Activated CD4-positive, alpha-beta memory T cell treated with anti-CD3 and anti-CD28 coated beads, Interleukin-2, amount 10 ng/mL, durations not matched to agents 7 days and 5 days (primary cell): Measurements from ENCODE around the gene FABP3. TPM values are rescaled to one million over a fixed set of nuclear protein-coding genes. Genes with fewer than 3 reads are reported as not detected.

Source experiments
- CTCF ChIA-PET: fragments of 350-600 bp; sonication (Branson Sonifier 250); formaldehyde crosslinking; loops from one replicate; lab custom pipeline; 2021; ENCODE audit warnings: antibody characterized with exemption, inconsistent platforms; lab: Charles Lee
- POLR2A ChIA-PET: fragments of 350-600 bp; sonication (Branson Sonifier 250); formaldehyde crosslinking; loops from one replicate; lab custom pipeline; 2021; ENCODE audit warnings: antibody characterized with exemption; lab: Charles Lee
- DNase-seq: peaks from one replicate; pipeline ENCODE4 v3.0.0-alpha.2; 2020
- H3K27ac Mint-ChIP-seq: one replicate; pipeline ENCODE4 v1.8.0; 2021; ENCODE audit warnings: mild to moderate bottlenecking, mixed read lengths
- H3K27me3 Mint-ChIP-seq: one replicate; pipeline ENCODE4 v1.8.0; 2021; ENCODE audit warnings: mixed read lengths
- H3K36me3 Mint-ChIP-seq: one replicate; pipeline ENCODE4 v1.8.0; 2021; ENCODE audit warnings: low read depth, mixed read lengths
- H3K4me1 Mint-ChIP-seq: one replicate; pipeline ENCODE4 v1.8.0; 2021; ENCODE audit warnings: mixed read lengths
- H3K4me3 Mint-ChIP-seq: one replicate; pipeline ENCODE4 v1.8.0; 2021; ENCODE audit warnings: mild to moderate bottlenecking, mixed read lengths
- H3K9me3 Mint-ChIP-seq: one replicate; pipeline ENCODE4 v1.8.0; 2021; ENCODE audit warnings: mixed read lengths
- total RNA-seq, 2 experiments: library from RNA; stranded (reverse); gene quantifications; one replicate each; pipeline ENCODE4 v1.2.3, GENCODE V29; 2021

The FABP3 gene
- total RNA-seq, 2 experiments from 2014 or later: not detected

DNA sequence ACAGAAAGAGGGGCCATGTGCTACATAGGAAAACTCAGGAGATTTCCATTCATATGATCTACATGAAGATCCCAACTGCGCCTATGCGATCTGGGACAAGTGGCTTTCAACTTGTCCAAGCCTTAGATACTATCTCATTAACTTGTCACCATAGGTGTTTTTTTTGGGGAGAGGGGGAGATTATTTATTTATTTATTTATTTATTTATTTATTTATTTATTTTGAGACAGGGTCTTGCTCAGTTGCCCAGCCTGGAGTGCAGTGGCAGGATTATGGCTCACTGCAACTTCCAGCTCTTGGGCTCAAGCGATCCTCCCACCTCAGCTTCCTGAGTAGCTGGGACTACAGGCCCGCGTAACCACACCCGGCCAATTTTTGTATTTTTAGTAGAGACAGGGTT is 11.3 kb downstream of the FABP3 start:
- H3K9me3 Mint-ChIP-seq: no peaks in the 10 kb centered on the region
- H3K27me3 Mint-ChIP-seq: no peaks in the 10 kb centered on the region
- ChIA-PET POLR2A (interaction anchor here (0.6 kb wide), 1 partner anchor 410 kb away, joined by 3 read pairs; no protein-coding TSS in a partner anchor), CTCF (interaction anchor here (1.1 to 1.4 kb wide), 2 partner anchors 33 to 358 kb away, joined by 3 to 5 read pairs; no protein-coding TSS in a partner anchor)
- no peak overlapping the region for H3K27ac Mint-ChIP-seq
- no peak overlapping the region for H3K4me3 Mint-ChIP-seq
- DNase-seq: no peak
- no peaks in the 10 kb centered on the region for H3K4me1 Mint-ChIP-seq
- peaks cover 20% of the 10 kb centered on the region for H3K36me3 Mint-ChIP-seq

DNA sequence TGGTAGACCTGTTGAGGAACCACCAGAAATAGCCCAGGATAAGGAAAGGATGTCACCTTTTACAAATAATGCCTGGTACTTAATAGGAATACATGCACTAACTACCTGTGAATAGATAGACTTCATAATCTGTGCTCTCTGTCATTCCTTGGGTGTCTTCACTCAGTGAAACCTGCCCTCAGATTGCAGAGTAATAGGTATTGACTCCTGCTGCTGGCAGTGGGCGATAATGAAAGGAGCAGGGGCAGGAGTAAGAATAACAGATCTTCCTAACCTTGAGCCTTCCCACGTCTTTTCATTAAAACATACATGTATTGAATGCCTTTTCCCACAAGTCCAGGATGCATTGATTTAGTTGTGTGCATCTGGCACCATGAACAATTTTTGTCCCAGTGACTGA is 16.4 kb downstream of the FABP3 start:
- Mint-ChIP-seq H3K27ac (no peak overlapping the region), H3K4me1 (no peaks in the 10 kb centered on the region), H3K27me3 (no peaks in the 10 kb centered on the region), H3K4me3 (no peak overlapping the region), H3K9me3 (no peaks in the 10 kb centered on the region), H3K36me3 (peaks cover 20% of the 10 kb centered on the region)
- ChIA-PET CTCF (no interaction called here), POLR2A (no interaction called here)
- no peak for DNase-seq

DNA sequence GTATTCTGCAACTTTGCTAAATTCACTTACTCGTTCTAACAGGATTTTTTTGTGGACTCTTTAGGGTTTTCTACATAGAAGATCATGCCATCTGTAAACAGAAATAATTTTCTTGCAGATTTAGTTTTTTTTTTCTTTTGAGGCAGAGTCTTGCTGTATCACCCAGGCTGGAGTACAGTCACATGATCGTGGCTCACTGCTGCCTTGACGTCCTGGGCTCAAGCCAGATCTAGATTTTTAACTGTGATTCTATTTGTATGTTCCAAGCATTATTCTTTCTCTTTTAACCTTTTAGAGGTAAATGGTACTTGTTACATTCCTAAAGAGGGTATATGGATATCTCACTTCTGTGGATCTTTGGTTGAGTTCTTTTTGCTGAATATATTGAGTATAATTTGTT is 18.6 kb downstream of the FABP3 start:
- H3K4me3 Mint-ChIP-seq: no peak overlapping the region
- no peaks in the 10 kb centered on the region for H3K4me1 Mint-ChIP-seq
- no peak for DNase-seq
- no peak overlapping the region for H3K27ac Mint-ChIP-seq
- ChIA-PET CTCF (no interaction called here), POLR2A (no interaction called here)
- peaks cover 23% of the 10 kb centered on the region for H3K36me3 Mint-ChIP-seq
- H3K9me3 Mint-ChIP-seq: no peaks in the 10 kb centered on the region
- no peaks in the 10 kb centered on the region for H3K27me3 Mint-ChIP-seq

GRCh38 chr1:31348449-31348848 is 24.4 kb downstream of the FABP3 start:
- CTCF ChIA-PET: no interaction called here
- no peak overlapping the region for H3K4me3 Mint-ChIP-seq

GRCh38 chr1:31346785-31347184 is 26.1 kb downstream of the FABP3 start:
- Mint-ChIP-seq H3K27ac (no peak overlapping the region), H3K9me3 (no peaks in the 10 kb centered on the region), H3K4me1 (no peaks in the 10 kb centered on the region), H3K36me3 (peaks cover 6% of the 10 kb centered on the region), H3K27me3 (no peaks in the 10 kb centered on the region), H3K4me3 (no peak overlapping the region)
- no peak for DNase-seq
- ChIA-PET POLR2A (no interaction called here), CTCF (interaction anchor here (0.9 kb wide), 1 partner anchor 165 kb away, joined by 3 read pairs; no protein-coding TSS in a partner anchor)

More at GRCh38 chr1:31348449-31348848, 24.4 kb downstream of the FABP3 start:
- no peaks in the 10 kb centered on the region for H3K27me3 Mint-ChIP-seq
- H3K27ac Mint-ChIP-seq: no peak overlapping the region
- POLR2A ChIA-PET: no interaction called here
- peaks cover 8% of the 10 kb centered on the region for H3K36me3 Mint-ChIP-seq
- H3K9me3 Mint-ChIP-seq: no peaks in the 10 kb centered on the region
- no peak for DNase-seq
- no peaks in the 10 kb centered on the region for H3K4me1 Mint-ChIP-seq

- ChIA-PET CTCF (no interaction called here), POLR2A (no interaction called here)
- Mint-ChIP-seq H3K4me3 (no peak overlapping the region), H3K4me1 (no peaks in the 10 kb centered on the region), H3K9me3 (no peaks in the 10 kb centered on the region), H3K36me3 (peaks cover 4% of the 10 kb centered on the region), H3K27me3 (no peaks in the 10 kb centered on the region), H3K27ac (no peak overlapping the region)
- DNase-seq: no peak
Observed at GRCh38 chr1:31345635-31346034, 27.2 kb downstream of the FABP3 start.

DNA sequence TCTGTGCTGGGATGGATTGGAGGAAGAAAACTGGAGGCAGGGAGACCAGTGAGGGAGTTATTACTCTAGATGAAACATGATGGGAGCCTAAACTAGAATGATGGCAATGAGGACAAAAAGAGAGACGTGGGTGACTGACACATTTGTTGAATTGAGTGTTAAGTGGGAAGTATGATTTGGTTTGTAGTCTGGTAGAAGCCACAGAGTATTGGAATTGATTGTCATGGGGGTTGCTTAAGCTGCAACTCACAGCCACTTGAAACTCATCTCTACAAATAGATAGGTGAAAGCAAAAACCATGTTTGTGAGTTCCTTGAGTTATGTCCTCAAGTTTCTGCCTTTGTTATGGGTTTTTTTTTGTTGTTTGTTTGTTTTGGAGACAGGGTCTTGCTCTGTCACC is 28.4 kb downstream of the FABP3 start:
- no peak overlapping the region for H3K27ac Mint-ChIP-seq
- ChIA-PET POLR2A (no interaction called here), CTCF (no interaction called here)
- no peaks in the 10 kb centered on the region for H3K9me3 Mint-ChIP-seq
- DNase-seq: no peak
- H3K4me3 Mint-ChIP-seq: no peak overlapping the region
- H3K4me1 Mint-ChIP-seq: no peaks in the 10 kb centered on the region
- no peaks in the 10 kb centered on the region for H3K27me3 Mint-ChIP-seq
- H3K36me3 Mint-ChIP-seq: peaks cover 7% of the 10 kb centered on the region

DNA sequence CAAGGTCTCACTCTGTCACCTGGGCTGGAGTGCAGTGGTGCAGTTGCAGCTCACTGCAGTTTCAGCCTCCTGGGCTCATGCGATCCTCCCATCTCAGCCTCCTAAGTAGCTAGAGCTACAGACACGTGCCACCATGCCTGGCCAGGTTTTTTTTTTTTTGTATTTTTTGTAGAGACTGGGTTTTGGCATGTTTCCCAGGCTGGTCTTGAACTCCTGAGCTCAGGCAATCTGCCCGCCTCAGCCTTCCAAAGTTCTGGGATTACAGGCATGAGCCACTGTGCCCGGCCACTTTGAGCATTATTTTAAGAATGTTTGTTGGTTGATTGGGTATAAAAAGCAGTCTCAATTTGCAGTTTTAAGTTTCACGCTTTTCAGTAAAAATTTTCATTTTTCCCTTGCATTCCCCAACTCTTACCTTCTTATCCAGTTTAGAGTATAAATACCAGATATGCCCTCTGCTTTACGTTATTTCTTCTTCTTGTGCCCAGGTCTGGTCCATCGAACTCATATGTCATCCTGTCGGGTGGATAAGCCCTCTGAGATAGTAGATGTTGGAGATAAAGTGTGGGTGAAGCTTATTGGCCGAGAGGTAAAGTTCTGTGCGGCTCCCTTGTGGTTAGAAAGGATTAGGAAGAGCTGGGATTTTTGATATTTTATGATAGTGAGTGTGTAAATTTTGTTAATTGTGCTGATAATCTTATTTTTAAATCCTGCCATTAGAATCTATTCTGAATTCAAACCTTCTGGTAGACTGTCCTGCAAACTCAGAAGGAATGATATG is 36.0 kb downstream of the FABP3 start:
- DNase-seq: no peak
- Mint-ChIP-seq H3K27me3 (no peaks in the 10 kb centered on the region), H3K9me3 (no peaks in the 10 kb centered on the region), H3K27ac (no peak overlapping the region), H3K4me3 (no peak overlapping the region), H3K36me3 (peaks cover 5% of the 10 kb centered on the region), H3K4me1 (no peaks in the 10 kb centered on the region)
- ChIA-PET CTCF (interaction anchor here (2.3 kb wide), 1 partner anchor 153 kb away, joined by 6 read pairs; no protein-coding TSS in a partner anchor), POLR2A (no interaction called here)

- no peaks in the 10 kb centered on the region for H3K27me3 Mint-ChIP-seq
- no peaks in the 10 kb centered on the region for H3K4me1 Mint-ChIP-seq
- POLR2A ChIA-PET: no interaction called here
- DNase-seq: no peak
- no peaks in the 10 kb centered on the region for H3K36me3 Mint-ChIP-seq
- CTCF ChIA-PET: interaction anchor here (1.5 kb wide), 1 partner anchor 10 kb away, joined by 4 read pairs; no protein-coding TSS in a partner anchor
- H3K4me3 Mint-ChIP-seq: no peak overlapping the region
- H3K27ac Mint-ChIP-seq: no peak overlapping the region
- H3K9me3 Mint-ChIP-seq: no peaks in the 10 kb centered on the region
Observed at GRCh38 chr1:31335007-31335406, 37.9 kb downstream of the FABP3 start.

GRCh38 chr1:31327381-31327780 is 45.5 kb downstream of the FABP3 start:
- H3K27ac Mint-ChIP-seq: no peak overlapping the region
- H3K27me3 Mint-ChIP-seq: no peaks in the 10 kb centered on the region
- ChIA-PET POLR2A (no interaction called here), CTCF (no interaction called here)
- no peaks in the 10 kb centered on the region for H3K36me3 Mint-ChIP-seq
- no peaks in the 10 kb centered on the region for H3K9me3 Mint-ChIP-seq
- no peak overlapping the region for H3K4me3 Mint-ChIP-seq
- H3K4me1 Mint-ChIP-seq: no peaks in the 10 kb centered on the region
- DNase-seq: no peak

- Mint-ChIP-seq H3K9me3 (no peaks in the 10 kb centered on the region), H3K27me3 (no peaks in the 10 kb centered on the region), H3K27ac (no peak overlapping the region), H3K4me1 (no peaks in the 10 kb centered on the region), H3K4me3 (no peak overlapping the region), H3K36me3 (peaks cover 3% of the 10 kb centered on the region)
- POLR2A ChIA-PET: no interaction called here
- CTCF ChIA-PET: no interaction called here
- DNase-seq: no peak
Observed at GRCh38 chr1:31326461-31326860, 46.4 kb downstream of the FABP3 start.

DNA sequence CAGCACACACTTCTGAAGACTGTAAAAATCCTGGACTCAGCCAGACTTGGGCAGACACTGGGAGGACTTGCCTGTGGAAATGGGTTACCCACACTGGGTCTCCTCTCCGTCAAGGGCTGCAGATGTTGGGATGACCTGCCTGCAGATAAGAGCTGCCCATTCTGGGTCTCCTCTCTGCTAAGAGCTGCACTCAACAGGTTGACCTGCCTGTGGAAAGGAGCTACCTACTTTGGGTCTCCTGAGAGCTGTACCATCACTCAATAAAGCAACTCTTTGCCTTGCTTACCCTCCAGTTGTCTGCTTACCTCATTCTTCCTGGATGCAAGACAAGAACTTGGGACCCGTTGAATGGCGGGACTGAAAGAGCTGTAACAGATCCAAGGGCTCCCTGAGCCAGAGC is 47.9 kb downstream of the FABP3 start:
- Mint-ChIP-seq H3K27ac (no peak overlapping the region), H3K36me3 (peaks cover 9% of the 10 kb centered on the region), H3K27me3 (no peaks in the 10 kb centered on the region), H3K4me3 (no peak overlapping the region), H3K9me3 (no peaks in the 10 kb centered on the region), H3K4me1 (no peaks in the 10 kb centered on the region)
- CTCF ChIA-PET: interaction anchor here (1.0 kb wide), 1 partner anchor 11 kb away, joined by 4 read pairs; no protein-coding TSS in a partner anchor
- no peak for DNase-seq
- POLR2A ChIA-PET: interaction anchor here (0.8 kb wide), 1 partner anchor 29 kb away, joined by 3 read pairs; the partner anchor contains the start of genes SNRNP40 and ZCCHC17

DNA sequence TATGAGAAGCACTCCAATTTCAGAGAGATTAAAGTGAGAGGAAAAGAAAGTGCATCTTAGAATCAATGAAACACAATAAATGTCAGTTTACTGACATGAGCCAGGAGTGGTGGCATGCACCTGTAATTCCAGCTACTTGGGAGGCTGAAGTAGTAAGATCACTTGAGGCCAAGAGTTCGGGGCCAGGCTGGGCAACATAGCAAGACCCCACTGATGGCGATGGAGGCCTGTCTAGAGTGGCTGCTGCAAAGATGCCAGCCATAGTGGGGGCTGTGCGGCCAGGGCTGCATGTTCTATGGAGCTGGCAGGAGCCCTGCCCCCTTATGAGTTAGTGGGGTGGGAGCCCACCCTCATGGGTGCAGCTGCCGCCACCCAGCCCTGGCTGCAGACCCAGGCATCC is 48.8 kb downstream of the FABP3 start:
- Mint-ChIP-seq H3K27ac (no peak overlapping the region), H3K4me3 (no peak overlapping the region), H3K9me3 (no peaks in the 10 kb centered on the region), H3K27me3 (no peaks in the 10 kb centered on the region), H3K4me1 (no peaks in the 10 kb centered on the region), H3K36me3 (peaks cover 11% of the 10 kb centered on the region)
- CTCF ChIA-PET: no interaction called here
- DNase-seq: no peak
- POLR2A ChIA-PET: no interaction called here

DNA sequence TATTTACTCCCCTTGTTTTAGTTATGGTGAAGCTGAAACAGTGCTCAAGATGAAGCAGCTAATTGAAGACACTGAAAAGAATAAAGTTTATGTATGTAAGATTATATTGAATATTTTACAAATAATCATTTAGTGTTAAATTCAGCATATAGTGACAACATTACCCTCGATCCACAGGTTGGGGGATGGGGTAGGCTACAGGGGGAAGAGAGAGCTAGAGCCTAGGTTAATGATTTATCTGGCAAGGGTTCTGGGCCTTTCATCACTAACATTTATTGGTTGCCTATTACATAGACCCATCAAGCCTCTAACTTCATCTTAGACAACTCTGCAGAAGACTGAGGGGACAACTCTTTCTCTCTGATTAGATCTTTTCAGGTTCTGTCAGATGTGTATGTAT is 54.7 kb downstream of the FABP3 start:
- Mint-ChIP-seq H3K9me3 (no peaks in the 10 kb centered on the region), H3K27ac (no peak overlapping the region), H3K36me3 (peaks cover 31% of the 10 kb centered on the region), H3K4me3 (no peak overlapping the region), H3K27me3 (no peaks in the 10 kb centered on the region), H3K4me1 (peaks cover 1% of the 10 kb centered on the region)
- ChIA-PET CTCF (no interaction called here), POLR2A (no interaction called here)
- no peak for DNase-seq
